Left ventricle myocardium inferior (tissue), 1 donor: ENCODE results near the gene TMEM52B. TPM values are rescaled to one million over a fixed set of nuclear protein-coding genes. Genes with fewer than 3 reads are reported as not detected.
"Not testable (repeated sequence)": the region's sequence is repeated elsewhere in the genome, so short reads cannot be mapped to it uniquely, and the experiment has no call there.

Source experiments
- DNase-seq: peaks from one replicate; pipeline ENCODE4 v3.0.0-alpha.2; 2020
- H3K27ac ChIP-seq: fragments of 200-600 bp; replicated peaks from 2 replicates; pipeline ENCODE4 v1.8.0; 2021
- H3K27me3 ChIP-seq: fragments of 200-600 bp; 2 replicates; pipeline ENCODE4 v1.8.0; 2021; ENCODE audit warnings: low read depth
- H3K36me3 ChIP-seq: fragments of 200-600 bp; 2 replicates; pipeline ENCODE4 v1.8.0; 2021
- H3K4me1 ChIP-seq: fragments of 200-600 bp; 2 replicates; pipeline ENCODE4 v1.8.0; 2021
- H3K4me3 ChIP-seq: fragments of 200-600 bp; 2 replicates; pipeline ENCODE4 v1.8.0; 2021; ENCODE audit warnings: mild to moderate bottlenecking, moderate library complexity
- H3K9me3 ChIP-seq: fragments of 200-600 bp; replicated peaks from 2 replicates; pipeline ENCODE4 v1.8.0; 2021
- CTCF ChIP-seq: fragments of 200-600 bp; IDR thresholded peaks from 2 replicates; pipeline ENCODE4 v1.8.0; 2021; ENCODE audit warnings: antibody characterized with exemption, mild to moderate bottlenecking, borderline replicate concordance
- intact Hi-C: fragments of 100-400 bp; cut with micrococcal nuclease; formaldehyde crosslinking; loops from one replicate; pipeline ENCODE4 v1.11.0; 2022
- total RNA-seq: library from RNA; stranded (reverse); fragmentation: NEBNext Ultra II Directional; extraction: Animal tissue kit (Norgen Biotek cat#: 25700); gene quantifications from one replicate; pipeline ENCODE4 v1.2.1, GENCODE V29; 2021
- donor health status: DM: no; HTN: yes; CAD: no; lungs with severe emphysema.

Gene TMEM52B
- total RNA-seq, 1 donor from 2014 or later = not detected

- TF ChIP-seq CTCF = no peak
- H3K4me3 ChIP-seq = peak within 1 kb of the TSS; percentile 84
- intact Hi-C loops = no loop called here
Observed at GRCh38 chr12:10212739-10213131, 33.9 kb downstream of the TMEM52B start, which contains the start of gene GABARAPL1. TSS of gene GABARAPL1 (plus strand) at chr12:10212877. CDS start at chr12:10213130, 253 bp downstream.

GRCh38 chr12:10213168-10214135 lies 34.6 kb downstream of the TMEM52B start:
- no peak for TF ChIP-seq CTCF
- H3K27ac ChIP-seq = peak overlapping the region; percentile 99
- peaks cover 18% of the 10 kb centered on the region for H3K36me3 ChIP-seq
- peaks cover 61% of the 10 kb centered on the region for H3K4me1 ChIP-seq
- no peaks in the 10 kb centered on the region for H3K9me3 ChIP-seq
- intact Hi-C loops = no loop called here
- peak overlapping the region; percentile 84 for H3K4me3 ChIP-seq
- no peaks in the 10 kb centered on the region for H3K27me3 ChIP-seq
- peak; percentile 74 for DNase-seq

More at GRCh38 chr12:10212739-10213131, 33.9 kb downstream of the TMEM52B start, which contains the start of gene GABARAPL1:
- Histone ChIP-seq H3K36me3 (peaks cover 11% of the 10 kb centered on the region), H3K27me3 (no peaks in the 10 kb centered on the region), H3K9me3 (no peaks in the 10 kb centered on the region), H3K4me1 (peaks cover 54% of the 10 kb centered on the region), H3K27ac (peak within 1 kb of the TSS; percentile 99)
- peak; percentile 89 for DNase-seq

- peaks cover 70% of the 10 kb centered on the region for H3K4me1 ChIP-seq
- no peaks in the 10 kb centered on the region for H3K9me3 ChIP-seq
- TF ChIP-seq CTCF = no peak
- peak overlapping the region; percentile 99 for H3K27ac ChIP-seq
- no peaks in the 10 kb centered on the region for H3K27me3 ChIP-seq
- peak overlapping the region; percentile 84 for H3K4me3 ChIP-seq
- intact Hi-C loops = no loop called here
- peaks cover 26% of the 10 kb centered on the region for H3K36me3 ChIP-seq
- DNase-seq = no peak
Observed at GRCh38 chr12:10214136-10214894, 35.5 kb downstream of the TMEM52B start.

- Histone ChIP-seq H3K4me1 (peaks cover 76% of the 10 kb centered on the region), H3K4me3 (peak overlapping the region; percentile 84), H3K9me3 (no peaks in the 10 kb centered on the region), H3K27me3 (no peaks in the 10 kb centered on the region), H3K27ac (peak overlapping the region; percentile 99), H3K36me3 (peaks cover 32% of the 10 kb centered on the region)
- intact Hi-C loops = no loop called here
- DNase-seq = no peak
- no peak for TF ChIP-seq CTCF
Observed at GRCh38 chr12:10214895-10215267, 36.0 kb downstream of the TMEM52B start.

GRCh38 chr12:10215436-10215835 lies 36.6 kb downstream of the TMEM52B start:
- intact Hi-C loops = no loop called here
- peaks cover 38% of the 10 kb centered on the region for H3K36me3 ChIP-seq
- H3K27ac ChIP-seq = peak overlapping the region; percentile 99
- DNase-seq = no peak
- no peak for TF ChIP-seq CTCF
- no peaks in the 10 kb centered on the region for H3K9me3 ChIP-seq
- H3K4me3 ChIP-seq = peak overlapping the region; percentile 84
- no peaks in the 10 kb centered on the region for H3K27me3 ChIP-seq
- H3K4me1 ChIP-seq = peaks cover 81% of the 10 kb centered on the region

- DNase-seq, H3K9me3 ChIP-seq, H3K27me3 ChIP-seq, intact Hi-C loops: not testable (repeated sequence)
- Histone ChIP-seq H3K27ac (peak overlapping the region; percentile 99), H3K4me3 (peak overlapping the region; percentile 84), H3K36me3 (peaks cover 43% of the 10 kb centered on the region), H3K4me1 (peaks cover 86% of the 10 kb centered on the region)
Observed at GRCh38 chr12:10215946-10216345, 37.1 kb downstream of the TMEM52B start.
